Fibroblast of lung (primary cell): ENCODE data around the gene NOL4L.

Experiments
- CTCF ChIP-seq, 2 donors: IDR thresholded peaks in 1 of 2; conservative IDR thresholded peaks in 1 of 2; 1 replicate in 1 of 2; 2 replicates in 1 of 2; pipeline ENCODE4 v1.5.1; 2011 to 2012; ENCODE audit warnings: low read length in 2 of 2, control low read depth in 1 of 2, inconsistent platforms in 1 of 2, low read depth in 1 of 2, mild to moderate bottlenecking in 1 of 2
- EZH2 ChIP-seq: IDR thresholded peaks from 2 replicates; pipeline ENCODE4 v1.5.1; 2012; ENCODE audit warnings: low read length, control low read depth, mild to moderate bottlenecking; ENCODE audit errors: missing control alignments

- TF ChIP-seq CTCF (conservative IDR thresholded peaks at IDR 0.05 in 1 of 2, IDR thresholded peaks at IDR 0.05 in 1 of 2; ENCODE audit: low read depth in 1 of 2, low read length in 2 of 2) (no peak), EZH2 (no peak)
Observed at GRCh38 chr20:32490942-32491763, 94.0 kb downstream of the NOL4L start.
